HG02610 (cell line): ENCODE data around the gene PCNT.

ENCODE experiments used
- ATAC-seq: cut with Tn5 transposase; IDR thresholded peaks from one replicate; pipeline ENCODE4 v1.9.1; 2021; ENCODE audit warnings: mild to moderate bottlenecking, moderate library complexity; ENCODE audit not compliant: unreplicated experiment

The PCNT gene

GRCh38 chr21:46471514-46471913 lies 147.6 kb downstream of the PCNT start:
- no peak for ATAC-seq

- ATAC-seq, result no peak
Measured at GRCh38 chr21:46472246-46472645, 148.3 kb downstream of the PCNT start.

- no peak for ATAC-seq
Measured at GRCh38 chr21:46474382-46474781, 150.4 kb downstream of the PCNT start.

- no peak for ATAC-seq
Measured at GRCh38 chr21:46475296-46475695, 151.3 kb downstream of the PCNT start.

- no peak for ATAC-seq
Measured at GRCh38 chr21:46477765-46478164, 153.8 kb downstream of the PCNT start.

- no peak for ATAC-seq
Measured at GRCh38 chr21:46478910-46479309, 155.0 kb downstream of the PCNT start.

GRCh38 chr21:46480466-46480865 lies 156.5 kb downstream of the PCNT start:
- no peak for ATAC-seq

GRCh38 chr21:46482225-46482845 lies 158.4 kb downstream of the PCNT start:
- ATAC-seq, result no peak

GRCh38 chr21:46482846-46483231 lies 158.9 kb downstream of the PCNT start:
- ATAC-seq, result no peak

GRCh38 chr21:46483300-46484295 lies 159.6 kb downstream of the PCNT start:
- no peak for ATAC-seq

GRCh38 chr21:46486481-46487126 lies 162.6 kb downstream of the PCNT start:
- no peak for ATAC-seq

GRCh38 chr21:46489162-46489663 lies 165.3 kb downstream of the PCNT start:
- no peak for ATAC-seq

GRCh38 chr21:46489800-46490199 lies 165.8 kb downstream of the PCNT start:
- ATAC-seq, result no peak

- ATAC-seq, result no peak
Measured at GRCh38 chr21:46491553-46491952, 167.6 kb downstream of the PCNT start.

- no peak for ATAC-seq
Measured at GRCh38 chr21:46492851-46493250, 168.9 kb downstream of the PCNT start.

- ATAC-seq, result no peak
Measured at GRCh38 chr21:46493828-46494227, 169.9 kb downstream of the PCNT start.
